Duodenal mucosa (tissue), 2 donors: ENCODE measurements around the gene ABHD6.
"Not testable (repeated sequence)": the region's sequence is repeated elsewhere in the genome, so short reads cannot be mapped to it uniquely, and the experiment has no call there.

Source experiments
- H3K27ac ChIP-seq: one replicate; pipeline ENCODE4 v1.7.0; 2013; ENCODE audit warnings: low read depth, low read length
- H3K27me3 ChIP-seq, 2 donors: one replicate each; pipeline ENCODE4 v1.7.0; 2013; ENCODE audit warnings: low read length in 2 of 2, control low read depth in 1 of 2; ENCODE audit not compliant: insufficient read depth in 2 of 2, control insufficient read depth in 1 of 2
- H3K36me3 ChIP-seq, 2 donors: one replicate each; pipeline ENCODE4 v1.7.0; 2013; ENCODE audit warnings: low read length in 2 of 2, control low read depth in 1 of 2; ENCODE audit not compliant: insufficient read depth in 2 of 2, control insufficient read depth in 1 of 2
- H3K4me1 ChIP-seq, 2 donors: one replicate each; pipeline ENCODE4 v1.7.0; 2013; ENCODE audit warnings: low read length in 2 of 2, control low read depth in 1 of 2; ENCODE audit not compliant: insufficient read depth in 2 of 2, control insufficient read depth in 1 of 2
- H3K4me3 ChIP-seq, 2 donors: one replicate each; pipeline ENCODE4 v1.7.0; 2013; ENCODE audit warnings: low read length in 2 of 2, low read depth in 1 of 2
- H3K9ac ChIP-seq, 2 donors: one replicate each; pipeline ENCODE4 v1.7.0; 2013; ENCODE audit warnings: low read length in 2 of 2, low read depth in 1 of 2
- H3K9me3 ChIP-seq, 2 donors: one replicate each; pipeline ENCODE4 v1.7.0; 2013; ENCODE audit warnings: low read length in 2 of 2, control low read depth in 1 of 2; ENCODE audit not compliant: control insufficient read depth in 1 of 2

The ABHD6 gene

DNA sequence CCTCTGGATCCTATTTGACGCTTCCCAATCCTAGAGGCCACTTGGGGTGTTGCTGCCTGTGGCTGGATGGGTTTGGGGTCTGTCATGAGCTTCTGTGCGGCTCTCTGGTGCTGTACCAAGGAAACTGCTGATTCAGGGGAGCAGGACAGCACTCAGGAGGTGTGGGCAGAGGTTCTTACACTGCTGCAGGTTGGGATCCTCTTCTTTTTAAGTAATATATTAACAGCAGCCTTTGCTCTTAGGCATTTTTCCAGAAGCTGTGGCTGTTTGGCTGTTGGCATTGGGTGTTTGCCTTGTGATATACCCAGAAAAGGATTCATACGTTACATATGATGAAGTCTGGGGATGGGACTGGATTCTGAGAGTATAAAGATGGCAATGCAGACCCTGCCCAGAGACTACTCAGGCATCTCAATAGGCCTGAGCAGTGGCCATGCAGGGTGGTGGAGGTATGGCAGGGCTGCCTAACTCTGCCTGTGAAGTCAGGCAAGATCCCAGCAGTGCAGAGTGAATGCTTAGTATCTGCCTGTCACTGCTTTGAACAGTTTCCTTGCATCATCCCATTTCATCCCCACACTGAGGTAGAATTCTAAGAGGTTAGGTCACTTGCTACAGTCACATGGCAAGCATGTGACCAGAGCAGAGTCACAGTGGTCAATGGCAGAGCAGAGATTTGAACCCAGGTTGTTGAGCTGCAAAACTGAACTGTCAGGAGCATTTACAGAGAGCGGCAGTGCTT is 3.9 kb downstream of the ABHD6 start:
- H3K27me3 ChIP-seq: no peaks in the 10 kb centered on the region
- no peak overlapping the region for H3K27ac ChIP-seq
- H3K4me3 ChIP-seq: peak overlapping the region in 1 of 2 donors; percentile 16
- no peaks in the 10 kb centered on the region for H3K36me3 ChIP-seq
- peaks cover 27 to 40% of the 10 kb centered on the region in 2 donors for H3K4me1 ChIP-seq
- peak overlapping the region in 1 of 2 donors; percentile 18 for H3K9ac ChIP-seq
- H3K9me3 ChIP-seq: no peaks in the 10 kb centered on the region

- Histone ChIP-seq H3K27me3 (no peaks in the 10 kb centered on the region), H3K36me3 (no peaks in the 10 kb centered on the region), H3K9ac (no peak overlapping the region), H3K4me1 (peaks cover 23 to 41% of the 10 kb centered on the region in 2 donors), H3K27ac (no peak overlapping the region), H3K4me3 (no peak overlapping the region), H3K9me3 (no peaks in the 10 kb centered on the region)
These were observed 4.7 kb downstream of the ABHD6 start for GRCh38 chr3:58242340-58242739.

DNA sequence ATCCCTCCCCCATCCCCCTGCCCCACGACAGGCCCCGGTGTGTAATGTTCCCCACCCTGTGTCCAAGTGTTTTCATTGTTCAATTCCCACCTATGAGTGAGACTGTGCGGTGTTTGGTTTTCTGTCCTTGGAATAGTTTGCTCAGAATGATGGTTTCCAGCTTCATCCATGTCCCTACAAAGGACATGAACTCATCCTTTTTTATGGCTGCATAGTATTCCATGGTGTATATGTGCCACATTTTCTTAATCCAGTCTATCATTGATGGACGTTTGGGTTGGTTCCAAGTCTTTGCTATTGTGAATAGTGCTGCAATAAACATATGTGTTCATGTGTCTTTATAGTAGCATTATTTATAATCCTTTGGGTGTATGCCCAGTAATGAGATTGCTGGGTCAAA is 5.3 kb downstream of the ABHD6 start:
- H3K9ac ChIP-seq, H3K9me3 ChIP-seq, H3K4me3 ChIP-seq, H3K27me3 ChIP-seq, H3K36me3 ChIP-seq, H3K27ac ChIP-seq: not testable (repeated sequence)
- peaks cover 23 to 41% of the 10 kb centered on the region in 2 donors for H3K4me1 ChIP-seq

- H3K4me3 ChIP-seq: no peak overlapping the region
- no peak overlapping the region for H3K27ac ChIP-seq
- H3K27me3 ChIP-seq: no peaks in the 10 kb centered on the region
- no peak overlapping the region for H3K9ac ChIP-seq
- H3K4me1 ChIP-seq: peaks cover 16 to 33% of the 10 kb centered on the region in 2 donors
- H3K36me3 ChIP-seq: no peaks in the 10 kb centered on the region
- H3K9me3 ChIP-seq: no peaks in the 10 kb centered on the region
These were observed 6.5 kb downstream of the ABHD6 start for GRCh38 chr3:58243976-58244585.

DNA sequence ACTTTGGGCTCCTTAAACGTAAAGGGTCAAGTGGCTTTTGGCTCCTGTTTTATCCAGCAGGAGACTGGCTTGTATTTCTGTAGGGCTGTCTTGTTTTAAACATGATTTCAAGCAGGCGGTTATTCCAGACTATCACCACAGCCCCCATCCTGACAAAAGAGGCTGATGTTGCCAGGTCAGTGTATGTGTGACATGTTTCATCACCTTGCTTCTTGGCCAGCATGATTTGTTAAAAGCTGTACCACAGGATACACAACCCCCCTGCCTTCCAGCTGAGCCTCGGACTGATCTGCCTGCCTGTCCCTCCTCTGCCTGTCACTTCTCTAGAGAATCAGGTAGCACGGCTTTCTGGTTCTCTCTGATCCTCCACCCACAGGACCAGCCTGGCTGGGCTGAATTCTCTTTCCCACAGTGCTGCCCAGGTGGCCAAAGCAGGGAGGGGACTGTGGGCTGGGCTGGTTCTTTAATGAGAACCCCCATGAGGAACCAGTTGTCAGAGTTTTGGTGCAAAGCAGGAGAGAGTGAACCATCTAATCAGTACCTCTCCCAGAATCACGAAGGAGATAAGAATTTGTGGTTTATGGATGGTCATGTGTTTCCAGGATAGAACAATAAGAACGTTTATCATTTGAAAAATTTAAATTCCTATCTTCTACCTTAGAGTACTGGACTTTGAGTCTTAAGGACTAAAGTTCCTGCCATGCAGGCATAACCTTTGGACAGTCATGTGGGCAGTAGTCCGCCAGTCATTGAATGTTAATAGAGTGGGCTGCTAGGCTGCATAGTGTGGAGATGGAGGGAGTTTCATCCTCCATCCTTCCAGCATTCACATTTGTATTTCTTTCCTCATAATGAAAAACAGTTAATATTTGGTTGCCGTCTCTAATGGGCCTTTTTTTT is 8.8 kb downstream of the ABHD6 start:
- H3K9me3 ChIP-seq: no peaks in the 10 kb centered on the region
- H3K9ac ChIP-seq: no peak overlapping the region
- H3K4me1 ChIP-seq: peaks cover 22 to 39% of the 10 kb centered on the region in 2 donors
- H3K4me3 ChIP-seq: no peak overlapping the region
- H3K36me3 ChIP-seq: no peaks in the 10 kb centered on the region
- no peaks in the 10 kb centered on the region for H3K27me3 ChIP-seq
- H3K27ac ChIP-seq: no peak overlapping the region

DNA sequence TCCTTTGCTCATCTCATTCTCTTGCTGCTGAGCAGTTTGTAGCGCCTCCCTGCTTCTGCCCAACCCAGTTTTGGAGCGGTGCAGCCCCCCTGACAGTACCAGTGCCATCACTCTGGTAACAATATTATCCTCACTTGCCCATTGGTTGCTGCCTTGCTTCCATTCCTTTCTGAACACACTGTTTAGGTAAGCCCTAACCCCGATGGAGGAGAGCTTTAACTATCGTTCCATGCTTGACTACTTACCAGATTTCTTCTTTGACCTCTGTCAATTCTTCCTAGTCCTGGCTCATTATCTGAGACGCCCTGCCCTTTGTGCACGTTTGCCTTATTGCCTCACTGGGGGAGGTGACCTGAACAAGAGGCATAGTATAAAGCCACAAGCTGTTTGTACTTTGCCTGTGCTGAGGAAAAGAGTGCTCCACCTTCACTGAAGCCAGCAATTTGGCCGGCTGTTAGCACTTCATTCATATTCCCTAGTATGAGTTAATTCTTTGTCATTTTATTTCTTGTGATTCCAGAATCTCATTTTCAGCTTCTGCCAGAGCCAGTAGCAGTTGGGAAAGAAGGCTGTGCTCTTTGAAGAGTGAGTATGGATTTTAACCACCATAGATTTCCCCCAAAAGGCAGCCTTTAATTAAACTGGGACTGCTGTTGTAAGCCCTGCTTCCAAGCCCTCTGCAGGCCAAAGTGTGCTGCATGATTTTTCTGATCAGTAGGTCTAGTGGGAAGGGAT is 11.9 kb downstream of the ABHD6 start:
- H3K4me1 ChIP-seq: peaks cover 11 to 31% of the 10 kb centered on the region in 2 donors
- H3K27me3 ChIP-seq: no peaks in the 10 kb centered on the region
- peaks cover 0 to 9% of the 10 kb centered on the region in 2 donors for H3K36me3 ChIP-seq
- peak overlapping the region; percentile 44 to 50 for H3K9ac ChIP-seq
- H3K9me3 ChIP-seq: no peaks in the 10 kb centered on the region
- peak overlapping the region; percentile 66 to 69 for H3K4me3 ChIP-seq
- peak overlapping the region; percentile 54 for H3K27ac ChIP-seq

- Histone ChIP-seq H3K27me3 (no peaks in the 10 kb centered on the region), H3K4me3 (peak overlapping the region; percentile 66 to 69), H3K36me3 (peaks cover 0 to 9% of the 10 kb centered on the region in 2 donors), H3K9ac (peak overlapping the region; percentile 44 to 50), H3K27ac (peak overlapping the region; percentile 54), H3K9me3 (no peaks in the 10 kb centered on the region), H3K4me1 (peaks cover 11 to 31% of the 10 kb centered on the region in 2 donors)
These were observed 12.6 kb downstream of the ABHD6 start for GRCh38 chr3:58250093-58250707.

- Histone ChIP-seq H3K4me3 (no peak overlapping the region), H3K9me3 (no peaks in the 10 kb centered on the region), H3K4me1 (peaks cover 11 to 23% of the 10 kb centered on the region in 2 donors), H3K27me3 (no peaks in the 10 kb centered on the region), H3K27ac (no peak overlapping the region), H3K36me3 (peaks cover 0 to 9% of the 10 kb centered on the region in 2 donors), H3K9ac (no peak overlapping the region)
These were observed 14.0 kb downstream of the ABHD6 start for GRCh38 chr3:58251631-58252035.

- H3K27ac ChIP-seq: no peak overlapping the region
These were observed 16.6 kb downstream of the ABHD6 start for GRCh38 chr3:58254144-58254543.

More at GRCh38 chr3:58254144-58254543, 16.6 kb downstream of the ABHD6 start:
- Histone ChIP-seq H3K4me1 (peaks cover 11 to 15% of the 10 kb centered on the region in 2 donors), H3K27me3 (no peaks in the 10 kb centered on the region), H3K9ac (no peak overlapping the region), H3K4me3 (no peak overlapping the region), H3K36me3 (peaks cover 9 to 26% of the 10 kb centered on the region in 2 donors), H3K9me3 (no peaks in the 10 kb centered on the region)
